NCI-H524 (cell line): ENCODE results near the gene PKNOX1.
"Not testable (repeated sequence)": the region's sequence is repeated elsewhere in the genome, so short reads cannot be mapped to it uniquely, and the experiment has no call there.

Experiments
- DNase-seq, 2 experiments: peaks; one replicate each; lab custom pipeline; 2025; lab: John Stamatoyannopoulos, UW

Gene PKNOX1

GRCh38 chr21:42986125-42986783 is 11.9 kb downstream of the PKNOX1 start:
- DNase-seq = no peak

DNA sequence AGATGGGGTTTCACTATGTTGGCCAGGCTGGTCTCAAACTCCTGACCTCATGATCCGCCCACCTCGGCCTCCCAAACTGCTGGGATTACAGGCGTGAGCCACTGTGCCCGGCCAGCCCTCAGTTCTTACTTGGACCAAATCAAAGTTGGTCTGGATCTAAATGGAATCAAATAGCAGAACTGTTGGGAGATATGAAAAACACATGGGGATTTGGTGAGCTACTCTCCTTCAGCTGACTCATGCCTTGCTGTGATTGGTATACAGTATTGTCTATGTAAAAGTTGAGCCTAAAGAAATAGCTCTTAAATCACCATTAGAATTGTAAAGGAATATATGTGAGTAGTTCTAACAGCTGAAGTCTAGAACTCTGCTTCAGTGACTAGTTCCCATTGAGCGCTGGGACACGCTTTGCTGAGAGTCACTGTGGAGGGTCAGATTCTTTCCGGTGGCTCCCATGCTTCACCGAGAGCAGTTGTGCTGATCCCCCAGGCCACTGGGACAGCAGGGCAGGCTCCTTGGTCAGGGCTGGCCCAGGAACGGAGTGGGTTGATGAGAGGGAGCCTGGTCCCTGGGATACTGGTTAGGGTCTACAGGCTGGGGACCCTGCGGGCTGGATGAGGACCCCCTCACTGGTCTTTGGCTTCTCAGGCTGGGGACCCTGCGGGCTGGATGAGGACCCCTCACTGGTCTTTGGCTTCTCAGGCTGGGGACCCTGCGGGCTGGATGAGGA is 14.0 kb downstream of the PKNOX1 start:
- no peak for DNase-seq

GRCh38 chr21:42989370-42989769 is 15.0 kb downstream of the PKNOX1 start:
- not testable (repeated sequence) for DNase-seq

DNA sequence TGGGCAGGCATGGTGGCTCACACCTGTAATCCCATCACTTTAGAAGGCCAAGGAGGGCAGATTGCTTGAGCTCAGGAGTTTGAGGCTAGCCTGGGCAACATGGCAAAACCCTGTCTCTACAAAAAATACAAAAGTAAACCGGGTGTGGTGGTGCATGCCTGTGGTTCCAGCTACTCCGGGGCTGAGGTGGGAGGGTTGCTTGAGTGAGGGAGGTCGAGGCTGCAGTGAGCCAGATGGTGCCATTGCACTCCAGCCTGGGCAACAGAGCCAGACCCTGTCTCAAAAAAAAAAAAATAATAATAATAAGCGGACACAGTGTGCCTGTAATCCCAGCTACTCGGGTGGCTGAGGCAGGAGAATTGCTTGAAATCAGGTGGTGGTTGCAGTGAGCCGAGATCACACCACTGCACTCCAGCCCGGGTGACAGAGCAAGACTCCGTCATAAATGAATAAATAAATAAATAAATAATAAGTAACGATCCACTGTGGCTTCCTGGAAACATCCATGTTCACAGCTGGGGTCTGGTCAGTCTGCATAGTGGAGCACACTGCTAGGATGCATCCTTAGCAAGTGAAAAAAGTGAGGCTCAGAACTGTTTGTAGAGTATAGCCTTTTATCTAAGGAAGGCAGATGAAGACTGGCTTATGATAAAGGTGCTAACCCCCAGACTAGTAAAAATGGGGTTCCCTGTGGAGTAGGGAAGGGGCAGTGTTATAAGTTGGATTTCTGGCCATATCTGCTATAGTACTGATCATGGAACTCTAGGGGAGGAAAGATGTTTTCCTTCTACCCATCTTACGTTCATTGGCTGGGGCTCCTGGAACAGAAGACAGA is 15.7 kb downstream of the PKNOX1 start:
- DNase-seq = no peak

- no peak for DNase-seq
Observed at GRCh38 chr21:42991992-42992740, 17.8 kb downstream of the PKNOX1 start.

- DNase-seq = no peak
Observed at GRCh38 chr21:42993051-42993712, 18.8 kb downstream of the PKNOX1 start.

DNA sequence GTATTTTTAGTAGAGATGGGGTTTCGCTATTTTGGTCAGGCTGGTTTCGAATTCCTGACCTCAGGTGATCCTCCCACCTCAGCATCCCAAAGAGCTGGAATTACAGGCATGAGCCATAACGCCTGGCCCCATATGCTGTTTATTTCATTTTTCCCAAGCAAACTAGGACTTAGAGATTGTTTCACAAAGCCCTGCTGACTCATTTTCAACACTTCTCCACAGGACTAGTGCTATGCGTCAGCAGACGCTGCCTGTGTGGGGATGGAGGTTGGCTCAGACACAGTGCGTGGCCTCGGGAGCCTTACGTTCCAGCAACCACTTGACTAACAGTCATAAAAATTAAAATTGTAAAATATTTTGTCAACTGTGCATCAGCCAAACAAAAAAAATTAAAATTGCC is 22.7 kb downstream of the PKNOX1 start:
- no peak for DNase-seq

- not testable (repeated sequence) for DNase-seq
Observed at GRCh38 chr21:42997983-42998382, 23.6 kb downstream of the PKNOX1 start.

- DNase-seq = not testable (repeated sequence)
Observed at GRCh38 chr21:42999152-42999551, 24.8 kb downstream of the PKNOX1 start.

- DNase-seq = not testable (repeated sequence)
Observed at GRCh38 chr21:43000041-43000440, 25.7 kb downstream of the PKNOX1 start.

DNA sequence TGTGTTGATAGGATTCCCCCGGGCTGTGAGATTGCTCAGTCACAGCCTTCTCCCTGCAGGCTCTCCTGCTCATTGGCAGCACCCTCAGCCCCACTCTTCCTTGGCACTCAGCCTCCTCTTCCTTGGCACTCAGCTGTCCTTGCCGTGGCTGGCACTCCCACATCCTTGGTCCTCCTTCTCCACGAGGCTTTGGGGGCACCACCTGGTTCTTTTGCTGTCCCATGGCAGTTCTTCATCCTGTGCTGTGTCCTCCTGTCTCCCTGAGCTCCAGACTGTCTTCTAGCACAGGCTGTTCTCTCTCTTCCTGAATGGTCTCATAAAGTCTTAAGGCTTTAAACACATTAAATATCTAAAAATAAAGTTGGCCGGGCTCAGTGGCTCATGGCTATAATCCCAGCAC is 27.0 kb downstream of the PKNOX1 start:
- DNase-seq = no peak

- DNase-seq = no peak
Observed at GRCh38 chr21:43004926-43005325, 30.6 kb downstream of the PKNOX1 start.

- DNase-seq = no peak
Observed at GRCh38 chr21:43005635-43006034, 31.3 kb downstream of the PKNOX1 start.

DNA sequence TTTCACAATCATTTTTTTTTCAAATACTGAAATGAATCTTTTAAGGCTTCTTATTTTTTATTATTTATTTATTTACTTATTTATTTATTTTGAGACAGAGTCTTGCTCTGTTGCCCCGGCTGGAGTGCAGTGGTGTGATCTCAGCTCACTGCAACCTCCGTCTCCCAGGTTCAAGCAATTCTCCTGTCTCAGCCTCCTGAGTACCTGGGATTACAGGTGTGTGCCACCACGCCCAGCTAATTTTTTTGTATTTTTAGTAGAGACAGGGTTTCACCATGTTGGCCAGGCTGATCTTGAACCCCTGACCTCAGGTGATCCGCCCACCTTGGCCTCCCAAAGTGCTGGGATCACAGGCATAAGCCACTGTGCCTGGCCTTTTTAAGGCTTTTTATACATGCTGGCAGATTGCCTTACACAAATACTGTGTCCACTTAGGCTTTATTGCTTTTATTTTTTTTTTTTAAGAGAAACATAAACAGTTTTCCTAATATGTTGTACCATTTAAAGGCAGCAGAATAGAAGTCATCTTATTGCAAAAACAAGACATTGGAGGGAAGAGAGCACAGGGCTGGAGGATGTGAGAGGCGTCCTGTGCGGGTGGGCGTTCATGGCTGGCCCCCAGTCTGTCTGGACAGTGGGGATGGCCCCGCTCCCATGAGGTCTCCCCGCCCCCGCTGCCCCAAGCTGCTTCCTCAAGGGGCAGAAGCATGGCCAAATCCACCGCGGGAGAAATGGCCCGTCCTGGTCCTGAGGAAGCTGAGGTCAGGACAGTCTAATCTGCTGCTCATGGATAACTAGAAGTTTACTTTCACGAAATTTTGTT is 31.9 kb downstream of the PKNOX1 start:
- not testable (repeated sequence) for DNase-seq

- DNase-seq = no peak
Observed at GRCh38 chr21:43006874-43007208, 32.5 kb downstream of the PKNOX1 start.

DNA sequence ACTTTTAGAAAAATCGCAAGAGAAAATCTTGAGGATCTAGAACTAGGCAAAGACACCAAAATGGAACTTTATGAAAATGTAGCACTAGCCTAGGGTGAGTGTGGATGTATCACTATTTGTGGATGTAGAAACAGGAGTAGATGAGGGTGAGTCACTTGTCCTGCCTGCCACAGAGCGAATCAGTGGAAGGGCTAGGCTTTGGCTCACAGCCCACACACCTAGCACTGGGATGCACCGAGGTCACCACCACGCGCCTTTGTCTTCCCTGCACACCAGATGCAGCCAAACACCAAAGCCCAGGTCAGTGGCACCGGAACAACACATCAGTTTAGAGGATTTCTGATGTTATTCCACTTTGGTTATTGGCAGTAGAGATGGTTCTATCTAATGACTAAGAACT is 38.2 kb downstream of the PKNOX1 start:
- DNase-seq = no peak

DNA sequence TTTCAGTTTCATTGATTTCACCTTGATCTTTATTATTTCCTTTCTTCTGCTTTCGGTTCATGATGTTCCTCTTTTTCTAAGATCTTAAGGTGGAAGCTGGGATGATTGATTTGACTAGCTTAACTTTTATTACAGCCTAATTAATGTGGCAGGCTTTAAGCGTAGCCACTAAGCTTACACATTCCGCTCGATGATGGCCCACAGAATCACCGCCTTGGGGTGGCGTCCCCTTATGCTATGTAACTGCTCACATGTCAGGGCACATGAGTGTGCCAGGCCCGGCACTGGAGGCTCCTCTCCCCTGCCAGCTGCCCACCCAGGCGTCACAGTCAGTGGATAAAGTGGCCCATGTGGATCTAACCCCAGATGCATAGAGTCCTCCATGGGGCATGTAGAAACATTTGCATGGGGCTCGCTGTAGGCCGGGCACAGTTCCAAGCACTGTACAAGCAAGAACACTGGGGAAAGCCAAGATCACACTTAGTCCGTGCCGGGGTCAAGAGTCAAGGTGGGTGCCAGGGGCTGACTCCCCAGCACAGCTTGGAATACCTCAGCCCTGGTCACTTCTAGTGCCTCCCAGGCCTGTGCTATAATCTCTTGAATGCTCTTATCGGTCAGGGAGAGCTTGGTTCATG is 41.7 kb downstream of the PKNOX1 start:
- DNase-seq = no peak

DNA sequence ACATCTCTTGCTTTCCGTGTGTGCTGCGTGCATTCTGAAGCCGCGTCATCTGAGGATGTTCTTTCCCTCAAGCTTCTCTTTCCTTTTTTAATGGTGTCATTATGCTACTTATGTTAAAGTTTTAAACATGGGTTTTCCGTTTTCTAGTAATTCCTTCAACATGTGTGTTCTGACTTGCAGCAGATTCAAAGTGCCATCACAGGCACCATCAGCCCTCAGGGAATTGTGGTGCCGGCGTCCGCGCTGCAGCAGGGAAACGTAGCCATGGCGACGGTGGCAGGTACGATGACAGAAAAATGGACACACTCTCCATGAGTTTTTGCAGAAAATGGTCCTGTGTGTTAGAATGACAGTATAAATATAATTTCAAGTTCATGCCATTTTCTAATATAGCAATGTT is 42.4 kb downstream of the PKNOX1 start:
- no peak for DNase-seq

DNA sequence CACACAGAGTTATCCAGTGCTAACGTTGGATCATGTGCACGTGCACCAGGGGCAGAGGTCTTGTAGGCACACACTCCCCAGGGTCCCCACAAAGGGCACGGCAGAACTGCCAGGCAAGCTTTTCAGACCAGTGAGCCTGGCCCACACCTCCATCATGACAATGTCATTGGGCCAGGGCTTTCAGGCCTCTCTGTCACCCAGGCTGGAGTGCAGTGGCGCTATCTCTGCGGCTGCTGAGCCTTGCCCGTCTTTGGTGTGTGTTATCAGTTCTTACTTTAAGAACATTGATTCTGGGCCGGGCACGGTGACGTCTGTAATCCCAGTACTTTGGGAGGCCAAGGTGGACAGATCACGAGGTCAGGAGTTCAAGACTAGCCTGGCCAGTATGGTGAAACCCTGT is 44.2 kb downstream of the PKNOX1 start:
- no peak for DNase-seq

GRCh38 chr21:43020177-43020576 is 45.8 kb downstream of the PKNOX1 start:
- no peak for DNase-seq
